Smooth muscle cell (in vitro differentiated cells): ENCODE measurements around the gene LURAP1L. TPM values are rescaled to one million over a fixed set of nuclear protein-coding genes. Genes with fewer than 3 reads are reported as not detected.

Experiments used
- DNase-seq: peaks from one replicate; lab custom pipeline; 2025; ENCODE audit not compliant: unreplicated experiment; lab: John Stamatoyannopoulos, UW
- H2AFZ ChIP-seq: fragments of 200-600 bp; sonication (generic); 2 replicates; pipeline ENCODE4 v1.6.0; 2016; ENCODE audit warnings: antibody characterized with exemption, low read depth, mild to moderate bottlenecking
- H3F3A ChIP-seq: fragments of 200-600 bp; sonication (generic); 2 replicates; pipeline ENCODE4 v1.6.0; 2017; ENCODE audit warnings: antibody characterized with exemption, low read depth
- H3K27ac ChIP-seq: fragments of 200-600 bp; sonication (generic); 2 replicates; pipeline ENCODE4 v1.5.1; 2016; ENCODE audit warnings: low read depth, mild to moderate bottlenecking
- H3K27me3 ChIP-seq: fragments of 200-600 bp; sonication (generic); 2 replicates; pipeline ENCODE4 v1.6.1; 2016; ENCODE audit warnings: low read depth, mild to moderate bottlenecking
- H3K36me3 ChIP-seq: fragments of 200-600 bp; sonication (generic); 2 replicates; pipeline ENCODE4 v1.5.1; 2016; ENCODE audit warnings: low read depth
- H3K4me1 ChIP-seq: fragments of 200-600 bp; sonication (generic); 2 replicates; pipeline ENCODE4 v1.5.1; 2016; ENCODE audit warnings: low read depth
- H3K4me2 ChIP-seq: fragments of 200-600 bp; sonication (generic); 2 replicates; pipeline ENCODE4 v1.6.0; 2016; ENCODE audit warnings: mild to moderate bottlenecking
- H3K4me3 ChIP-seq: fragments of 200-600 bp; sonication (generic); 2 replicates; pipeline ENCODE4 v1.5.1; 2016; ENCODE audit warnings: mild to moderate bottlenecking
- H3K79me2 ChIP-seq: fragments of 200-600 bp; sonication (generic); 2 replicates; pipeline ENCODE4 v1.6.0; 2016; ENCODE audit warnings: low read depth, mild to moderate bottlenecking
- H3K9ac ChIP-seq: fragments of 200-600 bp; sonication (generic); 2 replicates; pipeline ENCODE4 v1.6.0; 2016; ENCODE audit warnings: low read depth
- H3K9me3 ChIP-seq: fragments of 200-600 bp; sonication (generic); replicated peaks from 2 replicates; pipeline ENCODE4 v1.5.1; 2016; ENCODE audit warnings: low read depth
- H4K20me1 ChIP-seq: fragments of 200-600 bp; sonication (generic); 2 replicates; pipeline ENCODE4 v1.6.0; 2016; ENCODE audit warnings: low read depth
- WGBS: methylation state at CpG from one replicate; pipeline ENCODE4 v1.1.7; 2016; ENCODE audit warnings: low lambda C conversion rate; 5-methylcytosine and 5-hydroxymethylcytosine counted together
- polyA plus RNA-seq: library from polyadenylated mRNA; unstranded; fragments of >200 nt; fragmentation: Nextera tagmentation; extraction: Ambion mirVana; gene quantifications from 2 replicates; pipeline ENCODE4 v1.2.1, GENCODE V29; 2016
- total RNA-seq: library from RNA; depleted of rRNA; stranded (reverse); fragments of >200 nt; gene quantifications from 2 replicates; pipeline ENCODE4 v1.2.3, GENCODE V29; 2014
- TF ChIP-seq, protein P1 (sequence below): fragments of 200-600 bp; sonication (generic); IDR thresholded peaks from 2 replicates; pipeline ENCODE4 v1.5.1; 2017; ENCODE audit warnings: borderline replicate concordance, mild to moderate bottlenecking, antibody characterized with exemption; ENCODE audit not compliant: insufficient read depth, poor library complexity, severe bottlenecking

The LURAP1L gene
- total and polyA plus RNA-seq, 2 experiments from 2014 or later = 22.8 to 27.6 TPM

DNA sequence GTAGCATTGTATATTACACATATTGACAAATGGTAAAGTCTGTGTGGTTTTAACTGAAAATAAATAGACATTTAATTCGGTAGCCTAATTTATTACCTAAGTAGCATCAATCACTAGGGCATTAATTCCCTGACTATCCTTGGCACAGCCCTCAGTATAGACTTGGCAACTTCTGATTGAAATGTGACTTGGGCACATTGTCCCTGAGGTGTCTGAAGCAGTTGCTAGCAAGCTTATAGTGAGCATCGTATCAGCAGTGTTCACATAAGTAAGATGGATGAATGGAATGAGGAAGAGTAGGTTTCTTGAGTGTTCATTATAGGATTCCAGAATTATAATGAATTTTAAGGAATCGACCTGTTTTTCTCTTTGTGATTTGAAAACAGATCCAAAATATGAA lies 16.1 kb downstream of the LURAP1L start:
- no peak overlapping the region for H3K4me2 ChIP-seq
- no peak overlapping the region for H2AFZ ChIP-seq
- no peaks in the 10 kb centered on the region for H4K20me1 ChIP-seq
- H3K27ac ChIP-seq = no peak overlapping the region
- no peak for DNase-seq
- 88% methylated on average over 3 of the region's 3 CpGs for WGBS
- H3K9ac ChIP-seq = no peak overlapping the region
- no peaks in the 10 kb centered on the region for H3K36me3 ChIP-seq
- H3K9me3 ChIP-seq = no peaks in the 10 kb centered on the region
- no peaks in the 10 kb centered on the region for H3K27me3 ChIP-seq
- TF ChIP-seq, protein P1, sequence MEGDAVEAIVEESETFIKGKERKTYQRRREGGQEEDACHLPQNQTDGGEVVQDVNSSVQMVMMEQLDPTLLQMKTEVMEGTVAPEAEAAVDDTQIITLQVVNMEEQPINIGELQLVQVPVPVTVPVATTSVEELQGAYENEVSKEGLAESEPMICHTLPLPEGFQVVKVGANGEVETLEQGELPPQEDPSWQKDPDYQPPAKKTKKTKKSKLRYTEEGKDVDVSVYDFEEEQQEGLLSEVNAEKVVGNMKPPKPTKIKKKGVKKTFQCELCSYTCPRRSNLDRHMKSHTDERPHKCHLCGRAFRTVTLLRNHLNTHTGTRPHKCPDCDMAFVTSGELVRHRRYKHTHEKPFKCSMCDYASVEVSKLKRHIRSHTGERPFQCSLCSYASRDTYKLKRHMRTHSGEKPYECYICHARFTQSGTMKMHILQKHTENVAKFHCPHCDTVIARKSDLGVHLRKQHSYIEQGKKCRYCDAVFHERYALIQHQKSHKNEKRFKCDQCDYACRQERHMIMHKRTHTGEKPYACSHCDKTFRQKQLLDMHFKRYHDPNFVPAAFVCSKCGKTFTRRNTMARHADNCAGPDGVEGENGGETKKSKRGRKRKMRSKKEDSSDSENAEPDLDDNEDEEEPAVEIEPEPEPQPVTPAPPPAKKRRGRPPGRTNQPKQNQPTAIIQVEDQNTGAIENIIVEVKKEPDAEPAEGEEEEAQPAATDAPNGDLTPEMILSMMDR = no peak
- H3K79me2 ChIP-seq = peaks cover 94% of the 10 kb centered on the region
- no peaks in the 10 kb centered on the region for H3F3A ChIP-seq
- H3K4me3 ChIP-seq = no peak overlapping the region
- H3K4me1 ChIP-seq = no peaks in the 10 kb centered on the region

DNA sequence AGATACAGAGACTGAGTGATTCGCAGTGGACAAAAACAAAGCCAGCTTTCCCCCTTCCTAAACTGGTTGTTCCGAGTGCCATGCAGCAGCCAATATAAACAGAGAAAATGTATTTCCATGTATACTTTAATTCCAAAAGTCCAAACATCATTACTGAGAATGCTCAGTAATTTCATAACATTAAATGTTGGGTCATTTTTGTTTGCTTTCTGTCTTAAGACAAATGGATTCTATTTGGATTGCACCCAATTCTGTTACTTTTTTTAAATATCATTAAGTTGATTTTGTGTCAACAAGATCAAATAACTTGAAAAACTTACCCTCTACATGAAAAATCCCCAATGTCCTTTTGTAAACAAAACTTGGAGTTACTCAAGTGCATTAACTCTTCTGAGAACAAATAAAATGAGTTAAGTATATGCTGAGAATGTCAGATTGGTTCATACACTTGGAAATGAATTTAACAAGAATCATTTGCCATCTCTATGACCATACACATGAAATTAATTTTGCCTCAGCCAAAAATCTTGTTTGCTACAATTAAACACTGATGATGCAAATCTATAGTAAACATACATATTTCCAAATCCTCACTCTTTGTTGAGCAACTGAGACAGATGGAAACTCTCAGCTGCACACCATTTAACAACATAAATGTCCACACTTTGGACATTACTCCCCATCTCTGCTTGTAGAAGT lies 19.4 kb downstream of the LURAP1L start:
- DNase-seq = no peak
- H3K27me3 ChIP-seq = no peaks in the 10 kb centered on the region
- H3K4me2 ChIP-seq = peak overlapping the region; percentile 4
- no peak overlapping the region for H2AFZ ChIP-seq
- no peaks in the 10 kb centered on the region for H3K4me1 ChIP-seq
- H3K79me2 ChIP-seq = peaks cover 89% of the 10 kb centered on the region
- H4K20me1 ChIP-seq = no peaks in the 10 kb centered on the region
- H3K9ac ChIP-seq = no peak overlapping the region
- no peaks in the 10 kb centered on the region for H3F3A ChIP-seq
- H3K4me3 ChIP-seq = no peak overlapping the region
- peak overlapping the region; percentile 7 for H3K27ac ChIP-seq
- WGBS = 67% methylated on average over 2 of the region's 2 CpGs
- no peaks in the 10 kb centered on the region for H3K9me3 ChIP-seq
- TF ChIP-seq, protein P1 = no peak
- no peaks in the 10 kb centered on the region for H3K36me3 ChIP-seq

DNA sequence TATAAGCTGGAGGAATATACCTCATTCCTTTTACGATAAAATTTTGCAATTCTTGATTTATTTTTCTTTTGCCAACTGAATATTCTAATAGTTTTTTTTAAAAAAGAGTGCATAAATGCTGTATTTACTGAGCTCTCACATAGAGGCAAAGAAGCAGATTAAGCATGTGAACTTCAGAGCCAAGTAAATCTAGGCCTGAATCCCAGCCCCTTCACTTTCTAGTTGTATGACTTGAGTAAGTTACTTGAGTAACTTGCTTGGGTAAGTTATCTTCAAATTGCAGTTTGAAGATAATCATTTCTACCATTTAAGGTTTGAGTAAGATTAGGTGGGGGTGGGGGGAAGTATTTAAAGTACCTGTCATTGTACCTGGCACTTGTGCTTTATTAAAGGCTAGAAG lies 21.8 kb downstream of the LURAP1L start:
- H3K36me3 ChIP-seq = no peaks in the 10 kb centered on the region
- no peaks in the 10 kb centered on the region for H3K27me3 ChIP-seq
- no peaks in the 10 kb centered on the region for H3K9me3 ChIP-seq
- H2AFZ ChIP-seq = no peak overlapping the region
- TF ChIP-seq, protein P1 = no peak
- H3K79me2 ChIP-seq = peaks cover 72% of the 10 kb centered on the region
- DNase-seq = no peak
- H3K9ac ChIP-seq = peak overlapping the region; percentile 5
- peak overlapping the region; percentile 6 for H3K4me2 ChIP-seq
- no peak overlapping the region for H3K4me3 ChIP-seq
- H4K20me1 ChIP-seq = no peaks in the 10 kb centered on the region
- no peaks in the 10 kb centered on the region for H3F3A ChIP-seq
- H3K27ac ChIP-seq = peak overlapping the region; percentile 71
- 95% methylated on average over 1 of the region's 1 CpG for WGBS
- H3K4me1 ChIP-seq = no peaks in the 10 kb centered on the region

DNA sequence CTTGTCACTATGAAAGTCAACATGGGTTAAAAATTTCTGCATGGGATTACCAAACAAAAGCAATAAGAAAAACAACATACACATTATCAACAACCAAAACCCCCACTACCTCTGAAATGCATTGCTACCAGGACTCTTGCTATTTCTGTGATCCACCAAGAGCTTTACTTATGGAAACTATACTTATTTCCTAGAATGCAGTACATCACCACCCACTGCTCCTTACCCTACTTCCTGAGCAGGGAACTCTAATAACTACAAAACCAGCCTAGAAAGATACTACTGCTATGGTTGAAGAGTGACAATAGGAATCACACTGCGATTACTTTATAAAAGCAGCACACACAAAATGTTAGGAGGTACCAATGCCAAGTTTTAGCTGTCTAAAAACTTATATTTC lies 22.2 kb downstream of the LURAP1L start:
- no peaks in the 10 kb centered on the region for H3F3A ChIP-seq
- WGBS = 97% methylated on average over 1 of the region's 1 CpG
- no peak overlapping the region for H3K4me3 ChIP-seq
- H3K36me3 ChIP-seq = no peaks in the 10 kb centered on the region
- TF ChIP-seq, protein P1 = no peak
- H3K27ac ChIP-seq = peak overlapping the region; percentile 71
- H3K9ac ChIP-seq = peak overlapping the region; percentile 5
- H3K9me3 ChIP-seq = no peaks in the 10 kb centered on the region
- no peaks in the 10 kb centered on the region for H3K27me3 ChIP-seq
- no peak for DNase-seq
- no peaks in the 10 kb centered on the region for H3K4me1 ChIP-seq
- H2AFZ ChIP-seq = no peak overlapping the region
- peaks cover 68% of the 10 kb centered on the region for H3K79me2 ChIP-seq
- peak overlapping the region; percentile 6 for H3K4me2 ChIP-seq
- no peaks in the 10 kb centered on the region for H4K20me1 ChIP-seq
